HG03442 (cell line): ENCODE data around the gene LRRD1.
"Not testable (repeated sequence)": the region's sequence is repeated elsewhere in the genome, so short reads cannot be mapped to it uniquely, and the experiment has no call there.

ENCODE experiments used
- ATAC-seq: cut with Tn5 transposase; IDR thresholded peaks from one replicate; pipeline ENCODE4 v1.9.1; 2021; ENCODE audit warnings: mild to moderate bottlenecking, moderate library complexity; ENCODE audit not compliant: unreplicated experiment

LRRD1 gene

DNA sequence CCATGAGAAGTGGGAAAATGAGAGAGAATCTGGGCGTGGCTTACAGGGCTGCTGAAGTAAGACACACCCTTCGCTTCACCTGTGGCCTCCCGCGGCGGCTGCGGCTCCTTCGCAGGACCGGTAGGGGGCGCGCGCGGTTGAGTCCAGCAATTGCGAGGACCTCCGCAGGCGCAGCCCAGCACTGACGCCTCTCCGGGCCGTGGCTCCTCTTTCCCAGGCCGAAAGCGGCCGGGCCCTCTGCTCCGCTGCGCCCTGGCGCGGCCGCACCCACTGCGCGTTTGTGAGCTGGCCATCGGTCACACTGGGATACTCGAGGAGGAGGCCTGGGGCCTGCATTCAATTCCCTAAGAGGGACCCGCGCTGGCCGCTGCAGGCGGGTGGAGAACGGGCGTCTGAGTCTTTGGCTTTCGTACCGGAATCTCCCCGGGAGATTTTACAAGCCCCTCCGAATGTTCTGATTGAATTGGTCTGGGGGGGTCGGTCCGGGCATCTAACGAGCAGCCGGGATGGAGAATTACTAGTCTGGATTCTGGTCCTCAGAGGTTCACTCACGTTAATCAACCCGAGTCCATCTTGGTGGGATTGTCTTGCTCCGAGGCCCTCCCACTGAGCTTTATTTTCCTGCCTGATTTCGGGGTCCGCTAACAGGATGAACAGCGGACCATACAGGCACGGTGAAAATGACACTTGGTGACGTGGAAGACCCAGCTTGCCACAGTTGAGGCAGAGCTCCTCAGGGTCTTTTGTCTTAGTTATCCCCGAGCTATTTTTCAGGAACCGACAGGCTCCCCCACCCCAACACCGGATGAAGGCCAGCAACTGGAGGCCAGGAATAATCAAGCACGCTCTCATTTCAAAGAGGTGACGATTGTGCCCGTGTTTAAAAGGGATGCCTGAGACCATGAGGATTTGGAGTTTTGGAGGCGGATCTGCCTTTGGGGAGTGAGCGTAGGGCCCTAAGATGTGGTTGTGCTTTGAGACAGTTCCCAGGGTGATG, at the start of gene LRRD1:
TSS of gene LRRD1 (minus strand) at position 215 of the 997 bp plus-strand sequence. CDS start 13,940 bp downstream, outside the sequence.
- peak; percentile 99 for ATAC-seq

DNA sequence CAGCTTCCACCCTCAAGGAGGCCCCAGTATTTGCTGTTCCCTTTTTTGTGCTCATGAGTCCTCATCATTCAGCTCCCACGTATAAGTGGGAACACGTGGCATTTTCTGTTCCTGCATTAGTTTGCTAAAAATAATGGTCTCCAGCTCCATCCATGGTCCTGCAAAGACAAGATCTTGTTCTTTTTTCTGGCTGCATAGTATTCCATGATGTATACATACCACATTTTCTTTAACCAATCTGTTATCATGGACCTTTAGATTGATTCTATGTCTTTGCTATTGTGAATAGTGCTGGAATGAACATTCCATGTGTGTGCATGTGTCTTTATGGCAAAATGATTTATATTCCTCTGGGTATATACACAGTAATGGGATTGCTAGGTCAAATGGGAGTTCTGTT, 49.8 kb upstream of the LRRD1 start:
- no peak for ATAC-seq

DNA sequence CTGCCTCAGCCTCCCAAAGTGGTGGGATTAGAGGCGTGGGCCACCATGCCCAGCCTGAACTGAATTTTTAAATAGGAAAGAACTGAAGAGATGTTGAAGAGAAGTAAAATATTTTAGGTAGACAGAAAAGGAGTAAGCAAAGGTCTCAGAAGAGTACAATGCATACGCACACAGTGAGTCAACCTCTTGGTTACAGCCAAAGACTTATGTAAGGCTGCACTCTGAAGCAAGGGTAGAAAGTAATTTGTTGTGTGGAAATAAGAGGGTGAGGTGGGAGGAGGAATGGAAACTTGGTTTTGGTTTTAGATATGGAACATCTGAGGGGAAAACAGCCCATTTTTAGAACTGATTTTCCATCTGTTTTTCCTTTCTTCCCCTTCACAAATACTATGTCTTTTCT, 49.2 kb upstream of the LRRD1 start:
- ATAC-seq, result no peak

DNA sequence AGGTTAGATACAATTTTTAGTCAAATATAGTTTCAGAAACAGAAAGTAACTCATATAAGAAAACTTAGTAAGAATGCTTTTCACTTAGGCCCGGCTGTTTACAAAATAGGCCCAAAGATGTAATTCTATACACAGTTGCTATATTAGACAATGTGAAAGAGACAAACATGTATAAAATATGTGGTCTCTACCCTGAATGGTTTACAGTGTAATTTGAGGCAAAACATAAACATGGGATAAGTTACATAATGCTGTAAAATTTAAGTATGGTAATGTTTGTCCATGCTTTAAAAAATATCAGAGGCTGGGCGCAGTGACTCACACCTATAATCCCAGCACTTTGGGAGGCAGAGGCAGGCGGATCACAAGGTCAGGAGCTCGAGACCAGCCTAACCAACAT, 48.0 kb upstream of the LRRD1 start:
- ATAC-seq, result no peak

DNA sequence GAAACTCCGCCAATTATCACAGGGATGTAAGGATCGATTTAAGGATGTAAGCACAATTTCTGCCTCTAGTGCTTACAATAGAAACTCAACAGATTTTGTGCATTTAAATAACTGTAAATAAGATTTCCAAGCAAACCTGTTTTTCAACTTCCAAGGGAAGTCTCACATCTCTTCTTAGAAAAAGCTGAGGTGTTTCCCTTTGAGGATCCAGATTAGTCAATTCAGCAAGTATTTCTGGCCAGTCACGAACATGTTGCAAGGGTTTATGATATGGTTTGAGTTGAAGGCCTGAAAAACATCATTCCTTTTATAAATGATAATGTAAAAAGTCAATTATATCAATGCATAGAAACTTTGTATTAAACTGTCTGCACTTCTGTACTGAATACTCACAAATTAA, 42.8 kb upstream of the LRRD1 start:
- ATAC-seq, result no peak

DNA sequence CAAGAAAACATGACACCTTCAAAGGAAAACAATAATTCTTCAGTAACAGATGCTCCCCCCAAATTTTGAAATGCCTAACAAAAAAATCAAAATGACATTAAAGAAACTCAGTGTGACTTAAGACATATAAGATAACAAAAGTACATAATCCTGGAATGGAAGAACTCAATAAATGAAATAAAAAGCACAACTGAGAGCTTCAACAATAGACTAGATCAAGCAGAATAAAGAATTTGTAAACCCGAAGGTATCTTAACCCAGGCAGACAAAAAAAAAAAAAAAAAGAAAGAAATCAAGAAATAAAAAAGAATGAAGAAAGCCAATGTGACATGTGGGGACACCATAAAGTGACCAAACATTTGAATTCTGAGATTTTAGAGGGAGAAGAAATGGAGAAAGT, 27.7 kb upstream of the LRRD1 start:
- ATAC-seq, result no peak

DNA sequence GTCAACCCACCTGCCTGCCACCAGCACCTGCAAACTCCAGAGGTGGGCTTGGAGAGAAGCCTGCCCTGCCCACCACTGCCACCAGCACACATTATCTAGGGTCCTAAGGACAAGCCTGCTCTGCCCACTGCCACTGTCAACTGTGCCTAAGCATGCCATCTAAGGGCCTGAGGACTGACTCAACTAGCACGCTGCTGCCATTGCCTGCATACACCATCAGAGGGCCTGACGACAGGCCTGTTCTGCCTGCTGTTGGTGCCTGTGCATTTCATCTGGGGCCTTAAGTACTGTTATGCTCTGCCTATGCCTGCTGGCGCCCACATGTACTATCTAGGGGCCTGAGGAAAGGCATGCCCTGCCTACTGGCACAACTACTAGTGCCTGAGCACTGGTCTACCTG, 27.0 kb upstream of the LRRD1 start:
- no peak for ATAC-seq

DNA sequence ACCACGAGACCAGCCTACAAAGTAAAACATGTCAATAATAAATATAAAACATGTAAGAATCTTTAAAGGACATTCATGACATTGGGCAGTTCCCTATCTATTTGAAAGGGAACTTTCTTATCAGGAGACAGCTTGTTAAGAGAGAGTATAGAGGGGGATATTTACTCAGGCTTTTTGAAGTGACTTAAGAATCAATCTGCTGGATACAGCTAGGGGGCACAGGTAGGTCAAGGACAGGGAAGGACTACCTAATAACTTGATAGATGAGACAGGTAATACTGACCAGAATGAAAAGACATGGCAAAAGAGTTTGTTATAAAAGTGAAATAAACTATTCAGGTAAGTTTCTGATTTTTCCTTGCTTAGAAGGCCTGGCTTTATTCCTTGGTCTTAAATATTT, 21.8 kb upstream of the LRRD1 start:
- ATAC-seq, result no peak

DNA sequence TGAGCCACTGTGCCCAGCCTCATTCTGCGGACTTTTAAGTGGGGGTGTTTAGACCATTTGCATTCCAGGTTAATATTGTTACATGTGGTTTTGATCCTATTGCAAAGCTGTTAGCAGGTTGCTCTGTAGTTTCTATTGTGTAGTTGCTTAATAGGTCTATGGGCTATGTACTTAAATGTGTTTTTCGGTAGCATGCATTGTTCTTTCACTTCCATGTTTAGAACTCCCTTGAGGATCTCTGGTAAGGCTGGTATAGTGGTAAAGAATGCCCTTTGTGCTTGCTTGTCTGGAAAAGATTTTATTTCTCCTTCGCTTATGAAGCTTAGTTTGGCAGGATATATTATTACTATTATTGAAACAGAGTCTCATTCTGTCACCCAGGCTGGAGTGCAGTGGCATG, 13.4 kb upstream of the LRRD1 start:
- no peak for ATAC-seq

DNA sequence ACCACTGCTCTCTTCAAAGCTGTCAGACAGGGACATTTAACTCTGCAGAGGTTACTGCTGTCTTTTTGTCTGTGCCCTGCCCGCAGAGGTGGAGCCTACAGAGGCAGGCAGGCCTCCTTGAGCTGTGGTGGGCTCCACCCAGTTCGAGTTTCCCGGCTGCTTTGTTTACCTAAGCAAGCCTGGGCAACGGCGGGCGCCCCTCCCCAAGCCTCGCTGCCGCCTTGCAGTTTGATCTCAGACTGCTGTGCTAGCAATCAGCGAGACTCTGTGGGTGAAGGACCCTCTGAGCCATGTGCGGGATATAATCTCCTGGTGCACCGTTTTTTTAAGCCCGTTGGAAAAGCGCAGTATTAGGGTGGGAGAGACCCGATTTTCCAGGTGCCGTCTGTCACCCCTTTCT, 10.3 kb upstream of the LRRD1 start:
- ATAC-seq, result not testable (repeated sequence)

DNA sequence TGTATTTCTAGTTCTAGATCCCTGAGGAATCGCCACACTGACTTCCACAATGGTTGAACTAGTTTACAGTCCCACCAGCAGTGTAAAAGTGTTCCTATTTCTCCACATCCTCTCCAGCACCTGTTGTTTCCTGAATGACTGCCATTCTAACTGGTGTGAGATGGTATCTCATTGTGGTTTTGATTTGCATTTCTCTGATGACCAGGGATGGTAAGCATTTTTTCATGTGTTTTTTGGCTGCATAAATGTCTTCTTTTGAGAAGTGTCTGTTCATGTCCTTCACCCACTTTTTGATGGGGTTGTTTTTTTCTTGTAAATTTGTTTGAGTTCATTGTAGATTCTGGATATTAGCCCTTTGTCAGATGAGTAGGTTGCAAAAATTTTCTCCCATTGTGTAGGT, 5.4 kb upstream of the LRRD1 start:
- ATAC-seq, result not testable (repeated sequence)

DNA sequence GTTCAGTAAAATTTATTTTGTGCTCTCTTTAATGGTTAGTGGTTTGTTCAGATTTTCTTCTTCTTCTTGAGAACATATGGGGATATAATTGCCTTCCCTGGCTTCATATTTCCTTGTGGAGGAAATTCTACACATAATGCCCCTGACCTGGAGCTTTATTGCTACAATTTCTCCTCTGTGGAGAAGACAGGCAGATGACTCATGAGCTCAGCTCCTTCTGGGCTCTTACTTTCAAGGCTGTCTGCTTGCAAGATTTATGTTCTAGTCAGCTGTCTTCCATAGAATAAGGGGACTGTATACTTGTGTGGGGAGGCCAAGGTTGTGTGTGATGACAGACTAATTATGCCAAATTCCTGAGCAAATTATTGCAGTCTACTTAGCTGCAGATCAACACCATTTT, 1.6 kb downstream of the LRRD1 start:
- no peak for ATAC-seq

DNA sequence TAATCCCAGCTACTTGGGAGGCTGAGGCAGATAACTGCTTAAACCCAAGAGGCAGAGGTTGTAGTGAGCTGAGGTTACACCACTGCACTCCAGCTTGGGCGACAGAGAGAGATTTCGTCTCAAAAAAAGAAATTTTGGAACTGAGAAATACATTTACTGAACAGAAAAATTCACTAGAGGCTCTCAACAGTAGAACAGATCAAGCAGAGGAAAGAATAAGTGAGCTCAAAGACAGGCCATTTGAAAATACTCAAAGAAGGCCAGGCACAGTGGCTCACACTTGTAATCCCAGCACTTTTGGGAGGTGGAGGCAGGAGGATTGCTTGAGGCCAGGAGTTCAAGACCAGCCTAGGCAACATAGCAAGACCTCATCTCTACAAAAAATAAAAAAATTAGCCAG, 9.4 kb downstream of the LRRD1 start:
- not testable (repeated sequence) for ATAC-seq

DNA sequence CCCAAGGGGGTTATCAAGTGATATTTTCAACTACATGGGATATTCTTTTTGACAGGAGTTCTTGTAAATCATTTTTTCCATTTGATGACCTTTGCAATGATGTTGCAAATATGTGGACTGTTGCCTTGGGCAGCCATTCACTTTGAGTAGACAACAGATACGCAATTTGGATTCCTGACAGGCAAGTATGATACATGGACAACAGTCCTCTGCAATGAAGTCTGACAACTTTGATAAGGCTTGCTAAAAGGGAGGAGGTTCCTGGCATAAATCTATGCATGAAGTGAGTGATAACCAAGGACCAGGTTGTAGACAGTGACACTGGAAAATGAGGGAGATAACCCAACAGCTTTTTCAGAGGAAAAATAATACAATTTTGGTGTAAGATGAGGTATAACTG, 17.7 kb downstream of the LRRD1 start:
- ATAC-seq, result no peak

DNA sequence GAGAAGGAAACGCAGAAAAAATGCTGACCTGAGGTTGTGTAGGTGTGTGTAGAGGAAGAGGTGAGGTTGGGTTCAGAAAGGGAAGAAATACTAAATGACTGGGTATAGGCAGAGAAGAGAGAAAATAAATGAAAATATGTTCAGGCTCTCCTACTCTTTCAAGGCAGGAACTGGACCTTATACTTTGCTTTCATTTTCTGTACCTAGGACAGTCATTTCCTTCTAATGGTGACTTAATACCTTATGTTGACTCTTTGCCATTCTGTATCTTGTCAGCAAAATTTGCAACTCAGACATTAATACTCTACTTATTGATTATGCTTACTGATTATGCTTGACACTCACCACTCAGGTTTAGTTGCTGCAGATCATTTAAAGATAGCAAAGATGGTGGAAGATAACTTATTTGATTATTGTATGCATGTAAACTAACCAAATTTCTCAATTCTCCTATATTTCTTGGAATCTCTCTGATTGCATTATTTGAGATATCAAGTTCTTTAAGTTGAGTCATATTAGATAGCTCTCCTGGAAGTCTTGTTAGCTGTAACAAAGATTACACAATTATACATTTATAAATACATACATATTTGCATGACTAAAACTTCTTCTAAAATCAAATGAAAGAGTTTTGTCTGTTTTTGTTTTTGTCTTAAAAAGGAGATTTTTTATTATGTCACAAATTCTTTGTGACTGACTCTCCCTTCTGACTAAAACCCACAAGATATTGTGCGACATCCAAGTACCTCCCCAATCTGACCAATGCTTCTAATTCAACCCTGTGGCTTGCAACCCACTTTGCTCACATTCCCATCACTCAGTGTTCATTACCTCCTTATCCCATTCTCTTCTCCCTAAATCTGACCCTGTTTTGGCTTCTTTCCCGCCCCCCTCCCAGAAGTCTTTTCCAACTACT, 20.0 kb downstream of the LRRD1 start:
- ATAC-seq, result no peak

DNA sequence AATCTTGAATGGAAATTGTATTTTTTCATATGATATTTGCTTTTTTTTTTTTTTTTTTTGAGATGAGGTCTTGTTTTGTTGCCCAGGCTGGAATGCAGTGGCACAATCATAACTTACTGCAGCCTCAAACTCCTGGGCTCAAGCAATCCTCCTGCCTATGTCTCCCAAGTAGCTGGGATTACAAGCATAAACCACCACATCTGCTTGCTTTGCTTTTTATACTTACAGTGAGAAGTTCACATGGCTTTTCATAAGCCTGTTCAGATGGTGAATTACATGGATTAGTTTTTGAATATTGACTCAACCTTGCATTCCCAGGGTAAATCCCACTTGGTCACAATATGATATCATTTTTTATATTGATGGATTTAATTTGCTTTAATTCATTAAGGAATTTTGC, 22.0 kb downstream of the LRRD1 start:
- ATAC-seq, result no peak

DNA sequence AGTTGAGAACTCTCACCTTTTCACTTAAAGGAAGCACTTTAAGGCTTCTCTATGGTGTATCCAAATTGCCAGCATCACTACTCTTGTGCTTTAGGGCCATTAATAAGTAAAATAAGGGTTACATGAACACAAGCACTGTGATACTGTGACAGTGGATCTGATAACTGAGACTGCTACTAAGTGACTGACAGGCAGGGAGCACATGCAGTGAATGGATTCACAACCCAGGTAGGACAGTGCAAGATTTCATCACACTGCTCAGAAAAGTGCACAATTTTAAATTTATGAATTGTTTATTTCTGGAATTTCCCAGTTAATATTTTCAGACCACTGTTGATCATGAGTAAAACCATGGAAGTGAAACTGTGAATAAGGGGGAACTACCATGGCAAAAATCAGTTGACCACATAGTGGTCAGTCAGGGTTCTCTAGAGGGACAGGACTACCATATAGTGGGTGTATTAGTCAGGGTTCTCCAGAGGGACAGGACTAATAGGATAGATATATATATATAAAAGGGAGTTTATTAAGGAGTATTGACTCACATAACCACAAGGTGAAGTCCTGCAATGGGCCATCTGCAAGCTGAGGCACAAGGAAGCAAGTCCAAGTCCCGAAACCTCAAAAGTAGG, 23.7 kb downstream of the LRRD1 start:
- ATAC-seq, result no peak

DNA sequence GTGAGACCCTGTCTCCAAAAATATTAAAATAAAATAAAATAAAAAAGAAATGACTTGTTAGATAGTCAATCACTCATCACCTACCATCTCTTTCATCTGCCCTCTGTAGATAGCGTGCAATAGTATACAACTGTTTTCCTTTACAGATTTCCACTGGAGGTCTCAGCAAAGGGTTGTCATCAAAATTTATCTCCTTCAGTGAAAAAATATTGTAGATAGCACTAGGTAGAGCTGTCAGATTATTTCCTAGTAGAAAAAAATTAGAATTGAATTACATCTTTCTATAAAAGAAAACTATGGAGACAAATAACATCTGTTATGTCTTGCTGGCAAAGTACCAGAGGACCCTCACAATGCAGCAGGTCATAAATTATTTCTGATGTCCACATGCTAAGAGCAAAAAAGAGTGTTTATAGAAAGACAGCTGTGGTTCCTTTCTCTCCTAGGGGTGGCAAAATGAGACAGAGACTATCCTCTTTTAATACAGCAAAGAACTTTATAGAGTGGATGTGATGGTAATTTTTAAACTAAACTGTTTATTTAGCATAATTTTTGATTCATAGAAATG, 28.4 kb downstream of the LRRD1 start:
- ATAC-seq, result no peak

DNA sequence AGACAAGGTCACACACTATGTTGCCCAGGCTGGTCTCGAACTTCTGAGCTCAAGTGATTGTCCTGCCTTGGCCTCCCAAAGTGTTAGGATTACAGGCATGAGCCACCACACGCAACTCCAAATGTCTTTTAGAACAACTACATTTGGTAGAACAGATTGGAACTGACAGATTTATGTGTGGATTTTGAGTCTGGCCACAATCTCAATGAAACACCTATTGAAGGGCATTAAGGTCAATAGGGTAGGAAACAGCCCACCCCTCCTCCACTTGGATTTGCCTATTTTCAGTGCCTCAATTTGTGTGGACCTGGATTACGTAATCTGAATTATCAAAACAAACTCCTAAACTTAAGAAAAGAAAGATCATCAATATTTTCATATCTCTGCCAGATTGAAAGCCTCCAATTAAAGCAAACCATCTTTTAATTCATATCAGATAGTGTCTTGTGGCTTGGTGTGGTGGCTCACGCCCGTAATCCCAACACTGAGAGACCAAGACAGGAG, 29.2 kb downstream of the LRRD1 start:
- no peak for ATAC-seq

DNA sequence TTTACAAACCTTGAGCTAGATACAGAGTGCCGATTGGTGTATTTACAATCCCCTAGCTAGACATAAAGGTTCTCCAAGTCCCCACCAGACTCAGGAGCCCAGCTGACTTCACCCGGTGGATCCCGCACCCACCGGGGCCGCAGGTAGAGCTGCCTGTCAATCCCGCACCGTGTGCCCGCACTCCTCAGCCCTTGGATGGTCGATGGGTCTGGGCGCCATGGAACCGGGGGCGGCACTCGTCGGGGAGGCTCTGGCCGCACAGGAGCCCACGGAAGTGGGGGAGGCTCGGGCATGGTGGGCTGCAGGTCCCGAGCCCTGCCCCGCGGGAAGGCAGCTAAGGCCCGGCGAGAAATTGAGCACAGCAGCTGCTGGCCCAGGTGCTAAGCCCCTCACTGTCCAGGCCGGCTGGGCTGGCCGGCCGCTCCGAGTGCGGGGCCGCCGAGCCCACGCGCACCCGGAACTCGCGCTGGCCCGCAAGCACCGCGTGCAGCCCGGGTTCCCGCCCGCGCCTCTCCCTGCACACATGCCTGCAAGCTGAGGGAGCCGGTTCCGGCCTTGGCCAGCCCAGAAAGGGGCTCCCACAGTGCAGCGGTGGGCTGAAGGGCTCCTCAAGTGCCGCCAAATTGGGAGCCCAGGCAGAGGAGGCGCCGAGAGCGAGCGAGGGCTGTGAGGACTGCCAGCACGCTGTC, 35.6 kb downstream of the LRRD1 start:
- ATAC-seq, result not testable (repeated sequence)
